ENCODE data around the gene FBXO21. TPM values are rescaled to one million over a fixed set of nuclear protein-coding genes. Genes with fewer than 3 reads are reported as not detected.

Gene FBXO21
- total and polyA plus RNA-seq, 8 donors, result 31.3 to 52.4 (median 50.2) TPM

DNA sequence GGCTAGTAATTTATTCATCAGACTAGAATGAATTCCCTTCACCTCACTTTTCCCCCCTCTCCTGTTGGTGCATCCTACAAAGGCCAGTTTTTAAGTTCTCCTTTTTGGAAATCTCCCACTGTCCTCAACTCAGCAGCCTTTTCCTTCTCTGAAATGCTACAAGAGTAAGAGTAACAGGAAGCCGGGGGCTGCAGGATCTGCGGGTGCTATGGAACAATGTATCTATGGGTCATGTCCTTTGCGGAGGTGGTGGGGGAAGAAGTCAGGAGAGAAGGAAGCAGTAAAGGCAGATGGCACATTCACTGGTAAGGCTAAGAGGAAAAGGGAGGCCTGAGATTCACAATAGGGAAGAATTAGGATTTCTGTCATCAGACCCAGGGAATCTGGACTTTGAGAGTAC lies 68.8 kb downstream of the FBXO21 start:
- no peaks in the 10 kb centered on the region for H3K36me3 ChIP-seq
- no peaks in the 10 kb centered on the region for H3K27me3 ChIP-seq
- no peaks in the 10 kb centered on the region for H3K9me3 ChIP-seq
- H3K4me3 ChIP-seq, result no peak overlapping the region
- H3K4me1 ChIP-seq, result peaks cover 0 to 5% of the 10 kb centered on the region in 2 donors
- no peak overlapping the region for H3K27ac ChIP-seq
- DNase-seq, result no peak
- TF ChIP-seq, protein P1, sequence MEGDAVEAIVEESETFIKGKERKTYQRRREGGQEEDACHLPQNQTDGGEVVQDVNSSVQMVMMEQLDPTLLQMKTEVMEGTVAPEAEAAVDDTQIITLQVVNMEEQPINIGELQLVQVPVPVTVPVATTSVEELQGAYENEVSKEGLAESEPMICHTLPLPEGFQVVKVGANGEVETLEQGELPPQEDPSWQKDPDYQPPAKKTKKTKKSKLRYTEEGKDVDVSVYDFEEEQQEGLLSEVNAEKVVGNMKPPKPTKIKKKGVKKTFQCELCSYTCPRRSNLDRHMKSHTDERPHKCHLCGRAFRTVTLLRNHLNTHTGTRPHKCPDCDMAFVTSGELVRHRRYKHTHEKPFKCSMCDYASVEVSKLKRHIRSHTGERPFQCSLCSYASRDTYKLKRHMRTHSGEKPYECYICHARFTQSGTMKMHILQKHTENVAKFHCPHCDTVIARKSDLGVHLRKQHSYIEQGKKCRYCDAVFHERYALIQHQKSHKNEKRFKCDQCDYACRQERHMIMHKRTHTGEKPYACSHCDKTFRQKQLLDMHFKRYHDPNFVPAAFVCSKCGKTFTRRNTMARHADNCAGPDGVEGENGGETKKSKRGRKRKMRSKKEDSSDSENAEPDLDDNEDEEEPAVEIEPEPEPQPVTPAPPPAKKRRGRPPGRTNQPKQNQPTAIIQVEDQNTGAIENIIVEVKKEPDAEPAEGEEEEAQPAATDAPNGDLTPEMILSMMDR (IDR thresholded peaks at IDR 0.05), result no peak
- no peak for ATAC-seq
- intact Hi-C loops (cut with DNase I), result loop anchor here in 1 of 2 donors (5.0 kb wide), 1 partner anchor 94 kb away; no protein-coding TSS in a partner anchor

DNA sequence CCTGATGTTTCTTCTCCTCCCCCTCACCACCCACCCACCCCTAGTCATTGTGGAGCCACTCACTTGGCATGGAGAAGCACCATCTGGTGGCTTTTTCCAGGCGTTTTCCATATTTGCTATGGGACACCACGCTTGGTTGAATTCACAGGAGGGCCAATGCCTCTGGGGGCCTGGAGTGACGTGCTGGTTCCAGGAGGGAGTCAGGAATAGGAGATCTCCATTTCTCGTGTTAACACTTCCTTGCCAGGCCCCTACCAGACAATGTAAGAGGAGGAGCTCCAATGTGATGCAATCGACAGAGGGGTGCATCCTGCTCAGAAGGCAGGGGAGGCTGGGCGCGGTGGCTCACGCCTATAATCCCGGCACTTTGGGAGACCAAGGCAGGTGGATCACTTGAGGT lies 69.5 kb downstream of the FBXO21 start:
- Histone ChIP-seq H3K27ac (no peak overlapping the region), H3K4me1 (peaks cover 0 to 5% of the 10 kb centered on the region in 2 donors), H3K9me3 (no peaks in the 10 kb centered on the region), H3K27me3 (no peaks in the 10 kb centered on the region), H3K4me3 (no peak overlapping the region), H3K36me3 (no peaks in the 10 kb centered on the region)
- DNase-seq (no peak), ATAC-seq (no peak)
- TF ChIP-seq, protein P1 (IDR thresholded peaks at IDR 0.05), result no peak
- intact Hi-C loops (cut with DNase I), result loop anchor here in 1 of 2 donors (5.0 kb wide), 1 partner anchor 93 kb away; no protein-coding TSS in a partner anchor

DNA sequence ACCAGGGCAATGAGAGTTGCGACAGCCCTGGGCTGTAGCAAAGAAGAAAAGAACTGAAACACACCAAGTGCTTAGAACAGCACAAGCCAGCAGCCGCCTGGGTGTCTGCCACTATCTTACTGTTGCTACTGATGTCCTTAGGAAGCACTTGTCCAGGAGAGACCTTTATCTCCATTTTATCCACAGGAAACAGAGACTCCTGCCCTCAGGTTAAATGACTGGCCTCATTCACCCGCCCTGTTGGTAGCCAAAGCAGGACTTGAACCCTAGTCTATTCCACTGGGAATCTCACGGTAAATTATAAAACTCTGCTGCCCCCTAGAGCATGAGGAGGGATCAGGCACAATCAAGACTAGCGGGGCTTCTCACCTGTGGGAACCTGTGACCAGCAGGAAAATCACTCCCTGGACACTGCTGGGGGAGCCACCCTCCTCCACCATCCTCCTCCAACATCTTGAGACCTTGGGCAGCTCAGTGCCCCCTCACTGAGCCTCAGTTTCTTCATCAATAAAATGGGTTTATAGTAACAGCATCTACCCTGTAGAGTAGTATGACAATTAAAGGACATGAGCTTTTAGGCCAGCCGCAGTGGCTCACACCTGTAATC lies 70.6 kb downstream of the FBXO21 start:
- no peak for DNase-seq
- no peak overlapping the region for H3K4me3 ChIP-seq
- no peak overlapping the region for H3K27ac ChIP-seq
- H3K4me1 ChIP-seq, result peaks cover 0 to 5% of the 10 kb centered on the region in 2 donors
- H3K27me3 ChIP-seq, result no peaks in the 10 kb centered on the region
- no peaks in the 10 kb centered on the region for H3K9me3 ChIP-seq
- TF ChIP-seq, protein P1 (IDR thresholded peaks at IDR 0.05), result peak; percentile 60 to 77
- peak; percentile 78 for ATAC-seq
- intact Hi-C loops (cut with DNase I), result loop anchor here in 1 of 2 donors (5.0 kb wide), 1 partner anchor 92 kb away; no protein-coding TSS in a partner anchor
- H3K36me3 ChIP-seq, result no peaks in the 10 kb centered on the region

DNA sequence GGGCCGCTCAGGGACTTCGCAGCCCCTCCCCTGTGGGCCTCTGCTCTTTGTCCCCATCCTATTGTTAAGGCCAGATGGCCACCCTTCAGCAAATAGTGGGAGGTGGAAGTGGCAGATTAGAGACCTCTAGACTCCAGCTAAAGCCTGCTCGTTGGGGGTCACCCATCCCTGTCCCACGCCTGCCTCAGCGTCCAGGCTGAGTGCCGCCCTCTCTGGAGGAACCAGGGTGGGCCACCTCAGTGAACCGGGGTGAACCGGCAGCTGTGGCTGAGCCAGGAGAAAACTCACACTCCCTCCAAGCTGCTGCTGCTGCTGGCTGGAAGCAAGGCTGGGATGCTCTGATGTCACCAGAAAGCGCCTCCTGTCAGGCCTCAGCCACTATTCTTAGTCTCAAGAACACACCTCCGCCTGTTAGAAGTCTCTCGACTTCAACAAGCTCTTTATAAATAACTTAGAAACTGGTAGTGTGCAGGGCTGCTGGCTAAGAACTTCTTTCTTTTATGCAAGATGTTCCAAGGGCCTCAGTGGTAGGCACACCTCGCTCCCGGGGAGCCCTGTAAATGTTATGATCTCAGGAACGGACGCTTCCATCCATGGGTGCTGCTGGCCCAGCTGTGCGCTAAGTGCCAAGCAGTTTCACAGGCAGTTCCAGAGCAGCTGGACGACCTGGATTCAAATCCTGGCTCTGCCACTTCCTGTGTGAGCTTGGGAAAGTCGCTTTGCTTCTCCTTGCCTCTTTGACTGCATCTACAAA lies 71.3 kb downstream of the FBXO21 start:
- no peak for DNase-seq
- ATAC-seq, result peak; percentile 69
- TF ChIP-seq, protein P1 (IDR thresholded peaks at IDR 0.05), result no peak
- Histone ChIP-seq H3K9me3 (no peaks in the 10 kb centered on the region), H3K27me3 (no peaks in the 10 kb centered on the region), H3K4me1 (peaks cover 0 to 5% of the 10 kb centered on the region in 2 donors), H3K36me3 (no peaks in the 10 kb centered on the region), H3K27ac (no peak overlapping the region), H3K4me3 (no peak overlapping the region)
- intact Hi-C loops (cut with DNase I), result no loop called here

DNA sequence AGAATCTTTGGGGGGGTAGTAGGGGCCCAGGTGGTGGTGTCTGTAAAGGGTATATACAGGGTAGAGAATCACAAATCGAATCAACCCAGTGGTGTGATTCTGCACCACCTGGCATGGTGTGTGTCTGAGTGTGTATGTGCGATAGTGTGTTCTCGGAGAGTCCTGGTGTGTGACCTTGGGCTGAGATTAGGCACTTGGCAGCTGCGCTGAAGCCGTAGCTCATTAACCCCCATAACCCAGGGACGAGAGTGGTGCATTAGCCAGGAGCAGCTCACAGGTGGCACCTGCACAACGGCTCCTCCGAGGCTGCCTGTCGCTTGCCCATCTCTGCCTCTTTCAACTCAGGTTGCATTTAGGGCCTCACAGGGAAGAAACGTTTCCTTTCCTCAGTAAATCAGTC lies 75.5 kb downstream of the FBXO21 start:
- ATAC-seq (no peak), DNase-seq (no peak)
- intact Hi-C loops (cut with DNase I), result no loop called here
- no peaks in the 10 kb centered on the region for H3K36me3 ChIP-seq
- no peak overlapping the region for H3K27ac ChIP-seq
- H3K4me3 ChIP-seq, result no peak overlapping the region
- peaks cover 0 to 6% of the 10 kb centered on the region in 2 donors for H3K27me3 ChIP-seq
- peaks cover 0 to 11% of the 10 kb centered on the region in 2 donors for H3K4me1 ChIP-seq
- no peaks in the 10 kb centered on the region for H3K9me3 ChIP-seq
- TF ChIP-seq, protein P1 (IDR thresholded peaks at IDR 0.05), result no peak
